HPDE6-E6E7 (cell line): Measurements from ENCODE around the gene VTN.
A peak's percentile ranks its signal among the peaks of the same experiment; 100 is the strongest.

ENCODE experiments used
- DNase-seq: peaks from one replicate; pipeline ENCODE4 v3.0.0; 2011; ENCODE audit warnings: missing footprints; ENCODE audit errors: extremely low spot score

Gene VTN

GRCh38 chr17:28395968-28396367, 25.9 kb upstream of the VTN start:
- no peak for DNase-seq

GRCh38 chr17:28395426-28395825, 25.3 kb upstream of the VTN start:
- no peak for DNase-seq

GRCh38 chr17:28394337-28395116, 24.4 kb upstream of the VTN start:
- DNase-seq, result no peak

- DNase-seq, result no peak
Observed at GRCh38 chr17:28392491-28392890, 22.4 kb upstream of the VTN start.

- no peak for DNase-seq
Observed at GRCh38 chr17:28391401-28391800, 21.3 kb upstream of the VTN start.

GRCh38 chr17:28390984-28391383, 20.9 kb upstream of the VTN start:
- DNase-seq, result no peak

- DNase-seq, result no peak
Observed at GRCh38 chr17:28390563-28390962, 20.5 kb upstream of the VTN start.

- no peak for DNase-seq
Observed at GRCh38 chr17:28390141-28390540, 20.0 kb upstream of the VTN start.

- DNase-seq, result no peak
Observed at GRCh38 chr17:28388106-28388505, 18.0 kb upstream of the VTN start.

- DNase-seq, result no peak
Observed at GRCh38 chr17:28386391-28386790, 16.3 kb upstream of the VTN start.

GRCh38 chr17:28385406-28385805, 15.3 kb upstream of the VTN start:
- no peak for DNase-seq

- no peak for DNase-seq
Observed at GRCh38 chr17:28385037-28385400, 14.9 kb upstream of the VTN start.

- DNase-seq, result no peak
Observed at GRCh38 chr17:28384281-28385036, 14.4 kb upstream of the VTN start.

GRCh38 chr17:28381141-28381825, 11.2 kb upstream of the VTN start:
- no peak for DNase-seq

GRCh38 chr17:28379814-28380801, 10.0 kb upstream of the VTN start:
- peak; percentile 71 for DNase-seq

GRCh38 chr17:28372945-28373274, 2.8 kb upstream of the VTN start:
- DNase-seq, result no peak

- no peak for DNase-seq
Observed at GRCh38 chr17:28372203-28372944, 2.3 kb upstream of the VTN start.

- DNase-seq, result no peak
Observed at GRCh38 chr17:28371245-28372202, 1.4 kb upstream of the VTN start, which contains the start of gene SARM1. Gene SARM1 (plus strand): TSS chr17:28371694. CDS start chr17:28372033, 339 bp downstream.

- DNase-seq, result no peak
Observed at GRCh38 chr17:28370744-28371103, 617 bp upstream of the VTN start.

- DNase-seq, result no peak
Observed at GRCh38 chr17:28369684-28370034, 448 bp downstream of the VTN start.
